MCF 10A (cell line): ENCODE data around the gene SMYD5. TPM values are rescaled to one million over a fixed set of nuclear protein-coding genes. Genes with fewer than 3 reads are reported as not detected.

Source experiments
- BruUV-seq: library from RNA; stranded (reverse); fragments of 400-500 nt; replicated peaks from 2 replicates; lab custom pipeline; 2021; lab: Mats Ljungman, UMichigan
- CTCF ChIA-PET: fragments of 300-600 bp; sonication (Branson Sonifier 250); formaldehyde crosslinking; extraction: SDS; loops from one replicate; lab custom pipeline; 2021; ENCODE audit warnings: antibody characterized with exemption, inconsistent platforms; lab: Yijun Ruan, JAX
- POLR2A ChIA-PET: fragments of 300-600, 350-650 bp; sonication (Branson Sonifier 250); formaldehyde crosslinking; extraction: SDS; loops from one replicate; lab custom pipeline; 2020; ENCODE audit warnings: antibody characterized with exemption, inconsistent platforms; lab: Yijun Ruan, JAX
- DNase-seq: peaks from one replicate; pipeline ENCODE4 v3.0.0-alpha.2; 2018; ENCODE audit not compliant: unreplicated experiment
- H3K27ac Mint-ChIP-seq: one replicate; pipeline ENCODE4 v1.8.0; 2022; ENCODE audit warnings: mild to moderate bottlenecking, low read depth, mixed read lengths; ENCODE audit not compliant: unreplicated experiment
- H3K27me3 Mint-ChIP-seq: one replicate; pipeline ENCODE4 v1.8.0; 2022; ENCODE audit warnings: mixed read lengths; ENCODE audit not compliant: insufficient read depth, unreplicated experiment
- H3K36me3 Mint-ChIP-seq: one replicate; pipeline ENCODE4 v1.8.0; 2022; ENCODE audit warnings: mild to moderate bottlenecking, moderate library complexity, mixed read lengths; ENCODE audit not compliant: insufficient read depth, unreplicated experiment
- H3K4me1 Mint-ChIP-seq: one replicate; pipeline ENCODE4 v1.8.0; 2022; ENCODE audit warnings: mixed read lengths; ENCODE audit not compliant: insufficient read depth, unreplicated experiment
- H3K4me3 Mint-ChIP-seq: one replicate; pipeline ENCODE4 v1.8.0; 2022; ENCODE audit warnings: mild to moderate bottlenecking, moderate library complexity, mixed read lengths; ENCODE audit not compliant: unreplicated experiment
- H3K9me3 Mint-ChIP-seq: one replicate; pipeline ENCODE4 v1.8.0; 2022; ENCODE audit warnings: mixed read lengths; ENCODE audit not compliant: unreplicated experiment
- intact Hi-C: fragments of 100-400 bp; cut with micrococcal nuclease; formaldehyde crosslinking; loops from 2 replicates; pipeline ENCODE4 v1.14.1; 2022
- total RNA-seq: library from RNA; stranded (reverse); gene quantifications from 2 replicates; pipeline ENCODE4 v1.2.3, GENCODE V29; 2022
- TF ChIP-seq, protein P1 (sequence below): fragments of 200-600 bp; IDR thresholded peaks from one replicate; pipeline ENCODE4 v1.8.0; 2022; ENCODE audit warnings: antibody characterized with exemption, mild to moderate bottlenecking; ENCODE audit not compliant: unreplicated experiment

SMYD5 gene
- total RNA-seq, 1 experiment from 2014 or later, result 34.4 TPM

DNA sequence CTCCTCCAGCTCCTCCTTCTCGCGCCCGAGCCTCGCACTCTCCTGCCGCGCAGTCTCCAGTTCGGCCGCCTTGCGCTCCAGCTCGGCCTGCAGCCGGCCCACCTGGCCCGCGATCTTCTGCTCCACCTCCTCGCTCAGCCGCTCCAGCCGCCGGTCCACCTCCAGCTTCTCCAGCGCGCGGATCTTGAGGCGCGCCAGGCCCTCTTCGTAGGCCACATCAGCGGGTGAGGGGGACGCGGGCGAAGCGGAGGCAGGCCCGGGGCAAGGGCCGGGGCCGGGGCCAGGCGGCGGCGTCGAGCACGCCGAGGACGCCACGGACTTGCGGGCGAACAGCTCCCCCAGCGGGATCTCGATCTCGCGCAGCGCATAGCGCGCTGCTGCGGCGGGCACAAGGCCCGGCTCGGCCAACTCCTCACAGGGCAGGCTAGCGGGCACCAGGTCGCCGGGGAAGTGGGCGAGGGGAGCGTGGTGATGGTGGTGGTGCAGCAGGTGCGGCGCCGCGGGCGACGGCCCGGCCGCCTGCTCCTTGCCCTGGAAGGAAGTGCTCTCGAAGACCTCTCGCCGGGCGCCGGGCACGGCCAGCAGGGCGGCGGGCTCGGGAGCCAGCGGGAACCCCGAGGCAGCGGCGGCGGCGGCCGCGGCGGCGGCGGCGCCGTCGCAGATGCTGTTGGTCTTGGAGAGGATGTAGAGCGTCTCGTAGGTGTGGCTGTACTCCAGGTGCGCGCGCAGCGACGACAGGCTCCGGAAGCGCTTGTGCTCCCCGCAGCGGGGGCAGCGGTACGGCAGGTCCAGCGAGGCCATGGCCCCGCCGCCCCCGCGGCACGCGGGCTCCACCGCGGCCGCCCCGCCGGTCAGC is 55.0 kb downstream of the SMYD5 start:
- no peak overlapping the region for H3K4me3 Mint-ChIP-seq
- CTCF ChIA-PET, result interaction anchor here (0.6 to 1.1 kb wide), 3 partner anchors 10 to 378 kb away, joined by 3 read pairs; no protein-coding TSS in a partner anchor
- H3K27ac Mint-ChIP-seq, result no peak overlapping the region

DNA sequence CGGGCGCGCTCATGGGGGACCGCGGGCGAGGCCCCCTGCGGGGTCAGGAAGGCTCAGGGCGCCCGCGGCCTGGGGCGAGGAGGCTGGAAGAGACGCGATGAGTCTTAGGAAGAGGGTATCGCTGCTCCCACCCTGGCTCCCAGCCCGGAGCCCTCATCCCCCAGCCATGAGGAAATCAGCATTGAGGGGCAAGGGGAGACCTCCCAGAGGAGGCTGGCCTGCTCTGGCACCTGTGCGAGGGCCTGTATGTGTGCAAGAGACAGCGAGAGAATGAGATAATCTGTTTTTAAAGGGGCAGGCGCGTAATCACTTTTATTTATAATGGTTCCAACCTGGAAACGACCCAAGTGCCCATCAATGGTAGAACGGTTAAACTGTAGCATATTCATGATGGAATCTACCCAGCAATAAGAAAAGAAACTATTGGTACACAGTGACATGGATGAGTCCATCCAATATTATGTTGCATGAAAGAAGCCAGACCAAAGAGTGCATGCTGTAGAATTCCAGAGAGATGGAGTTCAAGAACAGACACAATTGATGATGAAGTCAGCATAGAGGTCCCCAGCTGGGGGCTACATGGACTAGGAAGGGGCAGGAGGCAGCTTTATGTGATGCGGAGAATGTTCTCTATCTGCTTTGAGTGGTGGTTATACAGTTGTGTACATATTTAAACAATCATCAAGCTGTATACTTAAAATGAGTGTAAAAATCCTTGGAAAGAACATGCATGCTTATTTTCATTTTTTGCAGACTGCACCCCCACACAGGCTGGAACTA is 55.8 kb downstream of the SMYD5 start:
- Mint-ChIP-seq H3K4me1 (peaks cover 6% of the 10 kb centered on the region), H3K36me3 (no peaks in the 10 kb centered on the region), H3K27ac (no peak overlapping the region), H3K9me3 (no peaks in the 10 kb centered on the region), H3K4me3 (no peak overlapping the region), H3K27me3 (peaks cover 20% of the 10 kb centered on the region)
- TF ChIP-seq, protein P1, sequence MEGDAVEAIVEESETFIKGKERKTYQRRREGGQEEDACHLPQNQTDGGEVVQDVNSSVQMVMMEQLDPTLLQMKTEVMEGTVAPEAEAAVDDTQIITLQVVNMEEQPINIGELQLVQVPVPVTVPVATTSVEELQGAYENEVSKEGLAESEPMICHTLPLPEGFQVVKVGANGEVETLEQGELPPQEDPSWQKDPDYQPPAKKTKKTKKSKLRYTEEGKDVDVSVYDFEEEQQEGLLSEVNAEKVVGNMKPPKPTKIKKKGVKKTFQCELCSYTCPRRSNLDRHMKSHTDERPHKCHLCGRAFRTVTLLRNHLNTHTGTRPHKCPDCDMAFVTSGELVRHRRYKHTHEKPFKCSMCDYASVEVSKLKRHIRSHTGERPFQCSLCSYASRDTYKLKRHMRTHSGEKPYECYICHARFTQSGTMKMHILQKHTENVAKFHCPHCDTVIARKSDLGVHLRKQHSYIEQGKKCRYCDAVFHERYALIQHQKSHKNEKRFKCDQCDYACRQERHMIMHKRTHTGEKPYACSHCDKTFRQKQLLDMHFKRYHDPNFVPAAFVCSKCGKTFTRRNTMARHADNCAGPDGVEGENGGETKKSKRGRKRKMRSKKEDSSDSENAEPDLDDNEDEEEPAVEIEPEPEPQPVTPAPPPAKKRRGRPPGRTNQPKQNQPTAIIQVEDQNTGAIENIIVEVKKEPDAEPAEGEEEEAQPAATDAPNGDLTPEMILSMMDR, result no peak
- intact Hi-C loops, result no loop called here
- ChIA-PET CTCF (interaction anchor here (2.6 kb wide), 1 partner anchor 20 kb away, joined by 15 read pairs; no protein-coding TSS in a partner anchor), POLR2A (no interaction called here)
- DNase-seq, result no peak
- no TSS peak for BruUV-seq

More for the DNA sequence above, 55.0 kb downstream of the SMYD5 start:
- Mint-ChIP-seq H3K9me3 (no peaks in the 10 kb centered on the region), H3K36me3 (no peaks in the 10 kb centered on the region), H3K27me3 (peaks cover 20% of the 10 kb centered on the region), H3K4me1 (peaks cover 6% of the 10 kb centered on the region)
- TF ChIP-seq, protein P1, result no peak
- POLR2A ChIA-PET, result no interaction called here
- no peak for DNase-seq
- no TSS peak for BruUV-seq
- intact Hi-C loops, result no loop called here

DNA sequence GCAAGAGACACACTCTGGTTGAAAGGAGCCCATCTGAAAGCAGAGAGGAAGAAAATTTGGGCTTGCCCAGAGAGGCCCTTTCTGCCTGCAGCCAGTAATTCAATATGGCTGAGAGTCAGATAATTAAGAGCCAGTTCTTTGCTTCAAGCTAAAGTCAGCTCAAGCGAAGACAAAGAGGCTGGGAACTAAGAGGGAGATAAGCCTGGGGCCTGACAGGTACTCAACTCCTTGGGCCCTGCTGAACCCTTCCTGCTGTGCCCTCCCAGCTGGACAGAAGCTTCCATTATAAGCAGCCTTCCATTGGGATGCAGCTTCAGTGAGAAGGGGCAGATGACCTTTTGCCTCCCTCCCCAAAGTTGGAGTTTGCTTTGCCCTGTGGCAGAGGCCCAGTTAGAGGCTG is 58.2 kb downstream of the SMYD5 start:
- Mint-ChIP-seq H3K27me3 (peaks cover 20% of the 10 kb centered on the region), H3K36me3 (no peaks in the 10 kb centered on the region), H3K9me3 (no peaks in the 10 kb centered on the region), H3K4me1 (peaks cover 6% of the 10 kb centered on the region), H3K27ac (no peak overlapping the region), H3K4me3 (no peak overlapping the region)
- TF ChIP-seq, protein P1, result no peak
- intact Hi-C loops, result no loop called here
- no peak for DNase-seq
- CTCF ChIA-PET, result interaction anchor here (0.6 to 2.6 kb wide), 3 partner anchors 14 to 58 kb away, joined by 3 to 15 read pairs (median 4); no protein-coding TSS in a partner anchor
- POLR2A ChIA-PET, result no interaction called here
- BruUV-seq, result no TSS peak

Other genes with a start within 250 kb of the SMYD5 start
- 6.0 and 8.0 TPM in 2 replicates for gene SFXN5, start 142.5 kb upstream of the SMYD5 start, total RNA-seq
- 35.6 and 36.9 TPM in 2 replicates for gene RAB11FIP5, start 101.3 kb upstream of the SMYD5 start, total RNA-seq
- not detected in 2 replicates for gene NOTO, start 11.7 kb upstream of the SMYD5 start, total RNA-seq
- gene PRADC1, start 19.0 kb downstream of the SMYD5 start, total RNA-seq, result 9.5 and 13.5 TPM in 2 replicates
- 468 and 495 TPM in 2 replicates for gene CCT7, start 20.1 kb downstream of the SMYD5 start, total RNA-seq
- gene FBXO41, start 70.2 kb downstream of the SMYD5 start, total RNA-seq, result 3.7 and 4.4 TPM in 2 replicates
- 0.22 and 0.37 TPM in 2 replicates for gene EGR4, start 79.3 kb downstream of the SMYD5 start, total RNA-seq
- gene ALMS1, start 171.6 kb downstream of the SMYD5 start, total RNA-seq, result 8.3 and 9.3 TPM in 2 replicates